Stimulated activated naive B cell treated with anti-CD40 and anti-IgM and Interleukin-4, amounts not matched to agents 10 μg/mL and 1 μg/mL and 100 μg/mL, for 72 hours (primary cell): ENCODE results near the gene EFCAB11.

Experiments
- ATAC-seq, 2 donors: fragments of 150-1000 bp; cut with Tn5 transposase; replicated peaks; 2 replicates each; pipeline ENCODE4 v1.10.0; 2021; ENCODE audit warnings: moderate library complexity in 1 of 2
- DNase-seq: peaks from one replicate; pipeline ENCODE4 v3.0.0; 2021
- H3K27ac Mint-ChIP-seq: one replicate; pipeline ENCODE4 v1.8.0; 2022; ENCODE audit warnings: mild to moderate bottlenecking, mixed read lengths
- H3K27me3 Mint-ChIP-seq, 2 donors: one replicate each; pipeline ENCODE4 v1.8.0; 2022; ENCODE audit warnings: mixed read lengths in 2 of 2
- H3K36me3 Mint-ChIP-seq, 2 donors: one replicate each; pipeline ENCODE4 v1.8.0; 2022; ENCODE audit warnings: mixed read lengths in 2 of 2, mild to moderate bottlenecking in 1 of 2
- H3K4me1 Mint-ChIP-seq, 2 donors: one replicate each; pipeline ENCODE4 v1.8.0; 2022; ENCODE audit warnings: mixed read lengths in 2 of 2, mild to moderate bottlenecking in 1 of 2
- H3K4me3 Mint-ChIP-seq, 2 donors: one replicate each; pipeline ENCODE4 v1.8.0; 2022; ENCODE audit warnings: mild to moderate bottlenecking in 2 of 2, mixed read lengths in 2 of 2, moderate library complexity in 1 of 2
- H3K9me3 Mint-ChIP-seq, 2 donors: one replicate each; pipeline ENCODE4 v1.8.0; 2022; ENCODE audit warnings: mixed read lengths in 2 of 2, mild to moderate bottlenecking in 1 of 2

EFCAB11 gene, protein sequence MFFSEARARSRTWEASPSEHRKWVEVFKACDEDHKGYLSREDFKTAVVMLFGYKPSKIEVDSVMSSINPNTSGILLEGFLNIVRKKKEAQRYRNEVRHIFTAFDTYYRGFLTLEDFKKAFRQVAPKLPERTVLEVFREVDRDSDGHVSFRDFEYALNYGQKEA

DNA sequence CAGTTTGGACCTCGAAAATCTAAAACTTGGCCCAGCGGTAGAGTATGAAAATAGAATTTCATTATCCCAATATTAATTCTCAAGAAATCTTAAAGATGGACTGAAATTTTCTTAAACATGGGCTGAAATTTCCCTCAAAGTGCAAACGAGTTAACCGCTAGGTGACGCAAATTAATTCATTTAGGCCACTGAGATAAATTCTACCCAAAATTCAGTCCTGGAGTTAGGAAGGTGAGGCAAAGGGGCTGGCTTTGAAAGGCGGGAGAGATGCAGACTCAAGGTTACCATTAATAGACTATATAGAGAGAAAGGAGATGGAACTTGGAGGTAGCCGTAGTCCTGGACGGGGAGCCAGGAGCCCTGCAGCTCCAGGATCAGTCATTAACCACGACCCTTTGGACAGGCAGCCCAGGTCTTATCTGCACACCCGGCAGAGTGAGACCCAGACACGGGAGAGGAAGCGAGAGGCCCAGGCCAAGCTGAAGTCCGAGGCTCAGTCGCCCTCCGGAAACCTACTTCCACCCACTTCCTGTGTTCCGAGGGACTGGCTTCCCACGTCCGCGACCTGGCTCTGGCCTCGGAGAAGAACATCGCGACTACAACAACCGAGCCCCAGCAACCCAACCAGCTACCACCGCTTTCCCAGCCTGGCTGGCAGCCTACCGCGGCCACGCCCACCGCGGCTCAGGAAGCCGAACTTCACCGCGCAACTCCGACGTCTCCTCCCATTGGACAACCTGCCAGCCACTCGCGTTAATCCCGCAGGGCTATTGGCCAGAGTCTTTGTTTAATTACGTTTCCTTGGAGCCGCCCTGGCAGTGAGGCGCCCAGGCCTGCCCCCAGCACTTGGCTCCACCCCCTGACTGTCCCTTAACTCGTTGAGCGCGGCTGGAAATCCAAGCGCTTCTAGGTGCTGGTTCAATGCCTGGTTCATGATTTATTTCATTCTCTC, at the start of gene EFCAB11:
Gene EFCAB11 (minus strand): TSS at position 661 of the 952 bp plus-strand sequence. CDS start 70 bp downstream, at position 591.
- Mint-ChIP-seq H3K4me1 (peaks cover 17 to 30% of the 10 kb centered on the region in 2 donors), H3K4me3 (peak within 1 kb of the TSS; percentile 95 to 97), H3K9me3 (peaks cover 2 to 4% of the 10 kb centered on the region in 2 donors), H3K36me3 (peaks cover 31 to 37% of the 10 kb centered on the region in 2 donors), H3K27ac (peak within 1 kb of the TSS; percentile 96), H3K27me3 (no peaks in the 10 kb centered on the region)
- DNase-seq (peak; percentile 95), ATAC-seq (peak; percentile 81 to 82)

DNA sequence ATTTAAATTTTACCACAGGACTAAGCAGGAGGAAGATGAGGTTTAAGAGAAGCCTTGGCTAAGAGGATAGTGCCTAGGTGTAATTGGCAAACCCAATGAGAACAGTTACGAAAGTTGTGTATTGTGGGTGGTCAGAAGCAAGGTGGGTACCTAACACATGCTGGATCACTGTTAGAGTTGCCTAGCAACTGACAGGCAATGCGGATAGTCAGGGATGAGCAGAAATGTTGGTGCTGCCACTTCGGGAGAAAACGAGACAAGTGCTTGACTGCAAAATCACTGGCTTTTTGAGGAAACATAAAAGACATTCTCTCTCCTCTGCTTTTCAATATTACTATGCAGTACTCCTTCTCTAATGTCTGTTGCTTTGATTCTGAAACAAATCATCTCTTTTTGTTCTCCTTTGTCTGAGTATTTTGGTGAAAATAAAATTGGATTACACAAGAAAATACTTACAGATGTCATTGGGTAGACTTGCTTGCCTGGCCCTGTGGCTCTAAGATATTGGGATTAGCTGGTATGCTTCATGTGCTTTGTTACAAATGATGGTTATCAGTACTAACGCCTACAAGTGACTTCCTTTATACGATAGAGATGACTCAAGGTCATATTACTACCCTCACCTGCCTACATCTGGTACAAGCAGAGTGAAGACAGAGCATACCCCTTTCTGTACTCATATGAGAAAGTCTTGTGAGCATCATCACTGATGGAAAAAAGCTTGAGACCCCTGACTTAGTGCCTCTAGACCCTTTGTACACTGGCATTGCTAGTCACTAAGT, 49.2 kb upstream of the EFCAB11 start:
- H3K27me3 Mint-ChIP-seq: no peaks in the 10 kb centered on the region
- H3K9me3 Mint-ChIP-seq: no peaks in the 10 kb centered on the region
- no peak overlapping the region for H3K4me3 Mint-ChIP-seq
- H3K4me1 Mint-ChIP-seq: no peaks in the 10 kb centered on the region
- ATAC-seq (no peak), DNase-seq (no peak)
- H3K36me3 Mint-ChIP-seq: peaks cover 40 to 72% of the 10 kb centered on the region in 2 donors
- no peak overlapping the region for H3K27ac Mint-ChIP-seq

DNA sequence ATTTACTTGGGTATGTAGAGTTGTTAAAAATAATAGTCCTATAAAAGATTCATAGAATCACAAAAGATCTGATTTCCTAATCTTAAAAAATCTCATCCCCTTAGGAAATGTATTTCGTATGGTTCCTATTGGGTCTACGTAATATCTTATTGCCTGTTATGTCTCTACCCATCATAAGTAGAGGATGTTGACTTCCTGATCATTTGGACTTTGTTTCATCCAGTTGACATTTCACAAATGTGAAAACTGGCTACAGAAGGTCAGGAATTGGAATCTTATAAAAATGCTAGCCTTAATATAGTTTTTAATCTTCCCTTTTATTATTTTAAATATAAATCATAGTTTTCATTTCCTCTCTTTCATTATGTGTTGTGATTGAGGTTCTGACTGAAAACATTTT, 46.4 kb upstream of the EFCAB11 start:
- H3K4me3 Mint-ChIP-seq: no peak overlapping the region
- DNase-seq: no peak
- no peaks in the 10 kb centered on the region for H3K9me3 Mint-ChIP-seq
- no peak overlapping the region for H3K27ac Mint-ChIP-seq
- peaks cover 32 to 65% of the 10 kb centered on the region in 2 donors for H3K36me3 Mint-ChIP-seq
- no peak for ATAC-seq
- no peaks in the 10 kb centered on the region for H3K4me1 Mint-ChIP-seq
- H3K27me3 Mint-ChIP-seq: no peaks in the 10 kb centered on the region

DNA sequence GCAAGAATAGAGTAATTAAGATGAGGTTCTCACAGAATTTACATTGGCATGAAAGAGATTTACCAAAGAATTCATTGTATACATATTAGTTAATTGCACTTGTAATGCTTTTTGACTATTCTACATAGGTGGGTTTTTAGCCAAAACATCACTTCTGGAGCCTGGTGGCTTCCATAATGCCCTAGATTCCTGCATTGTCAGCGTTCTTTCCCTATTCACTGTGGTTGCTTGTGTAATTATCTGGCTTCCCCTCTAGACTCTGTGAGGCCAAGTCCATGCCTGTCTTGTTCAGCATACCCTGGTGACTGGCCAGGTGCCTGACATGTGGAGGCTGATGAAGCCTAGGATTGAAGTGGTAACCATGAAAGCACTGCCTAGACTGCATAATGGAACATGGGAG, 42.4 kb upstream of the EFCAB11 start:
- Mint-ChIP-seq H3K4me1 (peaks cover 0 to 2% of the 10 kb centered on the region in 2 donors), H3K9me3 (no peaks in the 10 kb centered on the region), H3K27ac (no peak overlapping the region), H3K4me3 (no peak overlapping the region), H3K36me3 (peaks cover 38 to 59% of the 10 kb centered on the region in 2 donors), H3K27me3 (no peaks in the 10 kb centered on the region)
- DNase-seq: no peak
- no peak for ATAC-seq

DNA sequence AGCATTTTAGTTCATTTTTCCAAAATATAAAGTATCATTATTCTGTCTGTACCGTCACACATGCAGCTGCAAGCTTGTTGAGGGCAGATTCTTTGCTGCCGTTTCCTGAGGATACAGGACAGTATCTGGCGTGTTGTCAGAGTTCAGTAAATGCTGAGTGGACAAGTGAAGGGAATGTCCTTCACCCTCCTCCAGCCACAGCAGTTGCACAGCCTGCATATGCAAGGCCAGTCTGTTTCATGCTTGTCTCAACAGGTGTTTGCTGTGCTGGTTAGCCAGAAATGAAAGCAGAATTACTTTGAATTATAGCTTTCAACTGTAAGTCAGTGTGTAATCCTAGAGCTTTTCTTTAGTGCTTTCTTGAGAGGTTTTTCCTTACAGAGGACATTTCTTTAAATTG, 37.7 kb upstream of the EFCAB11 start:
- Mint-ChIP-seq H3K4me3 (no peak overlapping the region), H3K27ac (no peak overlapping the region), H3K27me3 (no peaks in the 10 kb centered on the region), H3K4me1 (peaks cover 0 to 2% of the 10 kb centered on the region in 2 donors), H3K9me3 (no peaks in the 10 kb centered on the region), H3K36me3 (peaks cover 44 to 52% of the 10 kb centered on the region in 2 donors)
- DNase-seq (no peak), ATAC-seq (no peak)

DNA sequence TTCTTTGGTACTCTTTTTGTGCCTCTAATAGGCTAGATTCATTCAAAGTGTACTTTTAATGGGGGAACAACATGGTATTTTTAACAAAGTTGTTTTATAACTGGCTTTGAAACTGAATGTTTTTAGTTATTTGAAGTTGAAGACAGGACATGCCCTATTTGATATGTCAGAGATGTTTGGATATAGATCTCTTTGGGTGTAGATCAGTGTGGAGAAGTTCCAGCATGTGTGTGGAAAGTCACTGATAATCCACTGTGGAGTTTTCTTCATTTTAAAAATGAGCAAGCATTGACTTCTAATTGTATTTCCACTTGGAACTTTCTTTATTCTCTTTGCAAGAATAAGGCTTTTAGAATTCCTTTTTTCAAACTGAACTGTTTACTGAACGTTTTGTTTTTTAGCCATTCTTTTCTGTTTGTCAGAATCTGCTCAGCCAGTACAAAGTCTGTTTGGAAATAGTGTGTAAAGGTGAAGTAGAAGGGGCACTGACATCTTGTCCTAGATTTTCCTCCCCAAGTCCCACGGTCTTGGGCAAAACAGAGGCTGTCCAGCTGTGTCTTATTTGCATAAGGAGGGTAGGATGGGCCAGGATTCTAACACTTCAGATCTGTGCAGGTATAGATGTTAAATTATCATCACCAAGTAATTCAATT, 36.2 kb upstream of the EFCAB11 start:
- Mint-ChIP-seq H3K4me3 (no peak overlapping the region), H3K9me3 (no peaks in the 10 kb centered on the region), H3K27ac (no peak overlapping the region), H3K27me3 (no peaks in the 10 kb centered on the region), H3K4me1 (peaks cover 0 to 2% of the 10 kb centered on the region in 2 donors), H3K36me3 (peaks cover 35 to 40% of the 10 kb centered on the region in 2 donors)
- DNase-seq (no peak), ATAC-seq (no peak)

DNA sequence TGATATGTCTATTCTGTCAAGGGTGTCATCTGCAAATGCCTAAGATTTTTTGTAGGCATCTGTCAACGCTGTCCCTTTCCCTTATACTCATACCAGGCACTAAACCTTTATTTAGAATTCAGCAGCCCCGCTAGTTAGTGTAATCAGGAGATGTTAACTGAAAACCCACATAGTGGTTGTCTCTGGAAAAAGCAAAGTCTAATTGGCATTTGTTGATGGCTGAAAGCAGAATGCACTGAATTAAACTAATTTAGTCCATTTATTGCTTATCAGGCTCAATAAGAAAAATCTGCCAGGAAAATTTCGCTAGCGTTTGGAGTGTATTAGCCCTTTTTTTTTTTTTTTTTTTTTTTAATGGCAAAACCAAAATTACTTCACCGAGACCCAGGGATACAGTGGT, 35.7 kb upstream of the EFCAB11 start:
- peaks cover 30 to 35% of the 10 kb centered on the region in 2 donors for H3K36me3 Mint-ChIP-seq

DNA sequence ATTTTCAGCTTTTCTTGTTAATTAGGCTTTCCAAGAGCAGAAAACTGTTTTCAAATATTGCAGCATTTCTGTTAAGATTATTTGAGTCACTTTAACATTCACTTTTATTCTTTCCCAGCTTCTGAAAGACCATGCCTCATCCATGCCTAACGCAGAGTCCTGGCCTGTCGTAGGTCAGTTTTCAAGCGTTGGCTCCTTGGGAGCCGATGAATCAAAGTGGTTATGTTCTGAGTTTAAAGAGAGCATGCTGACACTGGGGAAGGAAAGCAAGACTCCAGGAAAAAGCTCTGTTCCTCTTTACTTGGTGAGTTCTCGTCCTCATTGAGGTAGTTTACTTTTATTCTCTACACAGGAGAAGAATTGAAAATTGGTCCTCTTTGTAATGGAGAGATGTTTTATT, 34.3 kb upstream of the EFCAB11 start:
- peaks cover 28 to 36% of the 10 kb centered on the region in 2 donors for H3K36me3 Mint-ChIP-seq
- no peaks in the 10 kb centered on the region for H3K27me3 Mint-ChIP-seq
- H3K9me3 Mint-ChIP-seq: no peaks in the 10 kb centered on the region
- H3K27ac Mint-ChIP-seq: no peak overlapping the region
- no peaks in the 10 kb centered on the region for H3K4me1 Mint-ChIP-seq
- no peak for DNase-seq
- no peak for ATAC-seq
- no peak overlapping the region for H3K4me3 Mint-ChIP-seq

More for the DNA sequence above, 35.7 kb upstream of the EFCAB11 start:
- no peak overlapping the region for H3K27ac Mint-ChIP-seq
- H3K9me3 Mint-ChIP-seq: no peaks in the 10 kb centered on the region
- no peak overlapping the region for H3K4me3 Mint-ChIP-seq
- no peaks in the 10 kb centered on the region for H3K27me3 Mint-ChIP-seq
- DNase-seq: no peak
- H3K4me1 Mint-ChIP-seq: peaks cover 0 to 2% of the 10 kb centered on the region in 2 donors
- no peak for ATAC-seq

DNA sequence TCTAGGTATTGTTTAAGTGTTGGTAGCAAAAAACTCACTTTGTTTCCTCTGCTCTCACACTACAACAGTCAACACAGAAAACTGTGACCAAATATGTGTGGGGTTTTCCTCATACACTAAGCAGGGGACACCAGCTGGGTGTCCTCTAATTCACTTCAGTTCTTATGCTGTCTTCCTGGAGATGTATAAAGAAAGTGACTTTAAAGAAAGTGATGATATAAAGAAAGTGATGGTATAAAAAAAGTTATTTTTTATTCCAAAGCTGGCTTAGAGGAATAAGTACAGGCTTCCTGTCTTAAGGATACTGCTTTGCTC, 32.6 kb upstream of the EFCAB11 start:
- Mint-ChIP-seq H3K27ac (no peak overlapping the region), H3K9me3 (no peaks in the 10 kb centered on the region), H3K4me3 (no peak overlapping the region), H3K36me3 (peaks cover 30 to 40% of the 10 kb centered on the region in 2 donors), H3K4me1 (no peaks in the 10 kb centered on the region), H3K27me3 (no peaks in the 10 kb centered on the region)
- no peak for DNase-seq
- ATAC-seq: no peak

DNA sequence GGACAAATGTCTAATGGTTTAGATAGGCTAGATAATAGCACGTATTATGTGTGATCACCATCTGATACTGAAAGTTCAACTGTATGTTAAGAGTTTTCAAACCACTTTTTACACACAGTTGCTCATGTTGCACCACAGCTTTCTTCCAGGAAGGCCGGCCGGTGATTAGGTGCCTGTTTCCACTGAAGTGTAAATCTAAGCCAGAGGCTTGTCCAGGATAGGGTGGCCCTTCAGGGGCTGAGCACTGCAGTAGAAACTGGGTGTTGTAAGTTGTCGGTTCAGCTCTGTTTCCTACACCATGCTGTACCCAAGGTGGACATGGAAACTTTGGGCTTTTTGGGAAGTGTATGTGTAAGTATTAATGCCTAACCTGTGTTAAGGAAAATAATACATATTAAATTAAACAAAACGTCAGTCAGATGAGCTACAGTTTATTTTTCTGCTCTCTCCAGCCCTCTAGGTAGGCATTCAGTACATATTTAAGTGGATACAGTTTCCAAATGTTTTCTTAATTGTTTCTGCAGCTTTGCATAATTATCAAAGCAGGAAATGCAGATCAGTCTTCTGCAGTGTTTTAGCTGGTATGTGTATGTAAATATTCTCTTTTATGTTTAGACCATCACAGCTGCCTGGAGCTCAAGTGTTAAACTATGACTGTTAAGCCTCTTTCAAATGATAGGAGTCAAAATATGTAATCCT, 32.1 kb upstream of the EFCAB11 start:
- ATAC-seq (no peak), DNase-seq (no peak)
- no peaks in the 10 kb centered on the region for H3K4me1 Mint-ChIP-seq
- no peak overlapping the region for H3K27ac Mint-ChIP-seq
- H3K27me3 Mint-ChIP-seq: no peaks in the 10 kb centered on the region
- H3K9me3 Mint-ChIP-seq: no peaks in the 10 kb centered on the region
- no peak overlapping the region for H3K4me3 Mint-ChIP-seq
- peaks cover 34 to 45% of the 10 kb centered on the region in 2 donors for H3K36me3 Mint-ChIP-seq

DNA sequence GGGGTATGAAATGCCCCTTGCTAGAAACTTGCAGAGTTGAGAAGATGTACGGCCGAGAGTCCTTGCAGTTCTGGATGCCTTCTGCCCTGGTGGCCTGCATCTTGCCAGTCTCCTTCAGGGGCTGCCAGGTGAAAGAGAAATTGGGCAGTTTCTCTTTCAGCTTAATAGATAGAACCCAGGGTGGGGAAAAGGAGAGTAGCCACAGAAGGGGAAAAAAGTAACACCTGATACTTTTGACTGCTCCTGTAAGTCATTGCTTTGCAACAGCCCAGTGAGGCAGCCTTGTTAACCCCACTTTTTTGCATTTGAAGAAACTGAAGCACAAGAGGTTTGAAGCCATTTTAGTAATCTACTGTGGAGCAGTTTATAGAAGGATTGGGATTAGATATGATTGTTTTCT, 28.8 kb upstream of the EFCAB11 start:
- H3K36me3 Mint-ChIP-seq: peaks cover 31 to 43% of the 10 kb centered on the region in 2 donors
- no peaks in the 10 kb centered on the region for H3K9me3 Mint-ChIP-seq
- H3K27me3 Mint-ChIP-seq: no peaks in the 10 kb centered on the region
- no peak overlapping the region for H3K4me3 Mint-ChIP-seq
- no peaks in the 10 kb centered on the region for H3K4me1 Mint-ChIP-seq
- ATAC-seq: no peak
- no peak overlapping the region for H3K27ac Mint-ChIP-seq
- no peak for DNase-seq

DNA sequence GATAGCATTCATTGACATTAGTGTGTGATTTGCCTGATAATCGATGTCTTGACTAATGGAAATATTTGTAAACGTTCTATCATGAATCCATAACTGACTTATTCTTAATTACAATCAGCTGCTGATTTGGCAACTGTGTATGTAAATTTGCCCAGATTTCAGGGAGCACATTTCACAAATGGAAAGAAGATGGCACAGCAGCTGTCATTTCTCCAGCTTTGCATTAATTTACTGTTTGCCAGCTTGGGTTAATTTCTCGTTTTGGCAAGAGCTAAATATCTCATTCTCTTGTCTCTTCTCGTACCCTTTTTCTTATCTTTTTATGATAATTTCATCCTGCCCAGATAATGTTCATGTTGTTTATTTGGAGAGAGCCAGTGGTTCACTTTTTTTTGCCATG, 24.1 kb upstream of the EFCAB11 start:
- DNase-seq: no peak
- Mint-ChIP-seq H3K36me3 (peaks cover 27 to 41% of the 10 kb centered on the region in 2 donors), H3K27me3 (no peaks in the 10 kb centered on the region)

DNA sequence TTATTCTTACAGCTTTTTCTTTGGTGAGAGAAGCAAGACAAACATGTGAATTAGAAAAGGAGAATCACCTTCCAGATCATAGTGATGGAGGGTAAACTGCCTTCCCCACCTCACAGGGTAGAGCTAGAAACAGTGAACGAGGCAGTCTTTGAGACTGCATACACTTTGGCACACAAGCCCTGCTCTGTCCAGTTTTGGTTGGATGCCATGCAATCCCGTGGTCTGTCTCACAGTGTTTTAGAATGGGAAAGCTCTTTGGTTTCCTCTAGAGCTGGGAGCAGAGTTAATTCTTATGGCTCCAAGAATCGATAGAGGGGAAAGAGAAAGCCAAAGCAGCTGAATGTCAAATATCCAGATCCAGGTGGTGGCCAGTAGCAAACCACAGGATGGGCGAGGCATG, 23.1 kb upstream of the EFCAB11 start:
- Mint-ChIP-seq H3K9me3 (no peaks in the 10 kb centered on the region), H3K27ac (no peak overlapping the region), H3K4me1 (no peaks in the 10 kb centered on the region), H3K4me3 (no peak overlapping the region), H3K27me3 (no peaks in the 10 kb centered on the region), H3K36me3 (peaks cover 22 to 39% of the 10 kb centered on the region in 2 donors)
- DNase-seq (no peak), ATAC-seq (no peak)

More for the DNA sequence above, 24.1 kb upstream of the EFCAB11 start:
- H3K4me3 Mint-ChIP-seq: no peak overlapping the region
- H3K27ac Mint-ChIP-seq: no peak overlapping the region
- H3K4me1 Mint-ChIP-seq: no peaks in the 10 kb centered on the region
- ATAC-seq: no peak
- H3K9me3 Mint-ChIP-seq: no peaks in the 10 kb centered on the region
